ENCODE measurements around the gene TNS3.

The TNS3 gene

DNA sequence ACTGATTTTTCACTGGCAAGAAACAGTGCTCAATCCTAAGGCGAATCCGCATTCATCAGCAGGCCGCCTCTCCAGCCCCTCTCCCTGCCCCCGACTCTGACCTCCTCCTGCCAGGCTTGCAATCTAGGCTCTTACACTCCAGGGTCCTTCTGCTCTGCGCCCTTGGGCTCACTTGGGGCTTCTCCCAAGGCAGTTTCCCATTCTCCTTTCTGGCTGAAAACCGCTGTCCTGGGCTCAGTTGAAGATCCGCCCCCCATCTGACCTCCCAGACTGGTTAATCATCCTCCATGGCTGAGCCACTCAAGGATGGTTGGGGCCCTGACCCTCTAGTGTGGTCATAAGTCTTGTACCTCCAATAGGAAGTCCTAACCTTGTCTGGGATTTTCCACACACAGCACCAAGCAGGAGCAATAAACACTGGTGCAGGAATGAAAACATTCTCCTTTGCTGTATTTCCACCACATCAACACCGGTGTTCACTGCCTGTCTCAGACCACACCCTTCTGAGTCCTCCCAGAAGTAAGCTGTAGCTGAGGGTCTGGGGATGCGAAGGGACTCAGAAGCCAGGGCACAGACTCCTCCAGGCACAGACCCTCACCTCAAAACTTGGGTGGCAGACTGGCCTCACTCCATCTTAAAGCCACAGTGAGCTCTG lies 42.4 kb downstream of the TNS3 start:
- no peak for DNase-seq

DNA sequence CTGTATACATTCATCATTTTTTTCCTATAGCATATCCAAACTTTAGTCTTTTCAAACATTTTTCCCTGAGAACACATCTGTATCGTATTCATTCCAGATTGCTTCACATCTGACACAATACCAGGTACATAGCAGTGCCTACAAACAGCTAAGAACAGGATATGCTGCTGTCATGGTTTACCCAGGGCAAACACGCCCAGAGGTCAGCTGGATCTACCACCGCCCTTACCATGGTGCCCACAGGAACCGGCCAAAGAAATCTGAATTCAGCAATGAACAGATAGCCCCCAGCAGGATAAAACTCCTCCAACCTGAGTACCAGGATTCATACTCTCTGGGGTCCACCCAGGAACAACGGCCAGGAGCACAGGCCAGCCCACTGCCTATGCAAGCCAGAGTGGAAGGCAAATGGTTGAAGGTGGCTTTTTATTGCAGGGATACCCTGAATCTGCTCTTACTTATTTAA lies 43.0 kb downstream of the TNS3 start:
- no peak for DNase-seq

DNA sequence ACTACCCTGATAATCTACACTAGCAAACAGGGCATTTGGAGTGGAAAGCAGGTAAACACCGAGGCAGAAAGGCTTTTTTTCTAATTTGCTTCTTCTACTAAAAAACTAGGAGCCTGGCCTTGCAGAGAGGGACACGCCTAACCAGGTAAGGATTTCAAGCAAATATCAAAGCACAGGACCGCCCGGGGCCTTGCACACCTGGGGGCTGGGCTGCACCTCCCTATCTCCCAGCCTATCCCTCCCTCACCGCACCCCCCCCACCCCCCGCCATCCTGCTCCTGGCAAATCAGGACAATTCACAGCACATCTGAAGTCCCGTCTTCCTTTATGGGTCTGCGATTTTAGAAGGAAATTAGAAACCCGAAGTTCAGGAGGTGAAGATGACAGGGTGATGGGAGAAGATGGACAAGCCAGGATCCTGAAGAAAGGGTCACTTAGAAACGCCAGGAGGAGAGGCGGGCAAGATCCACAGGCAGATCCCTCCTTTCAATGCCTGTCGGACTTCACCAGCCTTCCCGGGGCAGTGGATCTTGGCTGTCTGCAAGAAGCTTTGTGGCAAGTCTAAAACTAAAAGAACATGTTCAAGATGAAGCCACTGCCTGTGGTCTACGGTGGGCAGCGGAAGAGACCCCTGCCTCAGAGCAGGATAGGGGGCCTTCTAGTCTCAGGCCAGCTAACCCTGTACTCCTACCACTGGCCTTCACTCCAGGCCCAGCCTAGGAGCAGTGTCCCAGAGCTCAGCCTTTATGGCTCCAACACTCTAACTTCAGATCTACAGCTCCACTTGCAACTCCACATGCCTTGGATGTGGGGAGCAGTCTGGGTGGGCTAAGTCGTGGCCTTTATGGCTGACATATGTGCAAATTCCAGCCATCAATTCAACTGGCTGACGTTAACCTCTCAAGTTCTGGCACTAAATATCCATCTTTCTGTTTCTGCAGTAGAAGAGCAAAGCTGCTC lies 43.9 kb downstream of the TNS3 start:
- DNase-seq = no peak

DNA sequence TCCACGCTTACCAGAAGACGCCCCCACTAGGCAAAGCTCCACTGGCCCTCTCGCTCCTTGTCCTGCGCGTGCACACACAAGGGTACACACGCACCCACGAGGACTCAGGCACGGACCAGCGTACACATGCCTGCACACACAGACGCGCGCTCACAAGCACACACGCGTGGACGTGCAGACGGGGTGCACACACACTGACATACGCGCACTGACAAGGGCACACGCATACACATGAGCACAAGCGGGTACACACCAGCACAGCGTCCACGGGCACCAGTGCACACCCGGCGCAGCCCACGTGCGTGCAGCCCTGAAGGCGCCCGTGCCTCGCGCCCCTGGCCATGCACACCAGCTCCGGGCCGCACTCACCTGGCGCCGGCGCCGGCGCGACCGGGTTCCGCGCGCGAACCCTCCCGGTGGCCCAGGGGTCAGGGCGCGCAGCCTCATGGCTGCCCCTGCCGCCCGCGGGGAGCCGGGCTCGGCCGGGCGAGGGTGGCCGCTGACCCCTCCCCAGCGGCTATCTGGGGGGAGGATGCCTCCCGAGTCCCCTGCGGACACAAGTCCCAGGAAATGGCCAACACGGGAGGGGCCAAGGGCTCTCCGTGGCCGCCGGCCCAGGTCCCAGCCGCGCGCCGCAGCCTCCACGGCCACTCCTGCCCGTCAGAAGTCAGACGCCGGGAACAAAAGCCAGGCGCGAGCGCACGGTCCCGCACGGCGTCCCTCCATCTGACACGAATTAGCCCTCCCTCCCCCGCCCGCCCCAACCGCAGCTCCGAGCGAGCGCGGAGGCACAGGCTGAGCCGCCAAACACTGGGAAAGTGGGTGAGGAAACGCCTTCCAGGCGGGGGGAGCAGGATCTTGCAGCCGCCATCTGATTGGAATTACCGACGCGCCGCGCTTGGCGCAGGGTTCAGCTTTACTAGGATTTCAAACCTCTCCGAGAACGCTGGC lies 45.0 kb downstream of the TNS3 start:
- DNase-seq = no peak

DNA sequence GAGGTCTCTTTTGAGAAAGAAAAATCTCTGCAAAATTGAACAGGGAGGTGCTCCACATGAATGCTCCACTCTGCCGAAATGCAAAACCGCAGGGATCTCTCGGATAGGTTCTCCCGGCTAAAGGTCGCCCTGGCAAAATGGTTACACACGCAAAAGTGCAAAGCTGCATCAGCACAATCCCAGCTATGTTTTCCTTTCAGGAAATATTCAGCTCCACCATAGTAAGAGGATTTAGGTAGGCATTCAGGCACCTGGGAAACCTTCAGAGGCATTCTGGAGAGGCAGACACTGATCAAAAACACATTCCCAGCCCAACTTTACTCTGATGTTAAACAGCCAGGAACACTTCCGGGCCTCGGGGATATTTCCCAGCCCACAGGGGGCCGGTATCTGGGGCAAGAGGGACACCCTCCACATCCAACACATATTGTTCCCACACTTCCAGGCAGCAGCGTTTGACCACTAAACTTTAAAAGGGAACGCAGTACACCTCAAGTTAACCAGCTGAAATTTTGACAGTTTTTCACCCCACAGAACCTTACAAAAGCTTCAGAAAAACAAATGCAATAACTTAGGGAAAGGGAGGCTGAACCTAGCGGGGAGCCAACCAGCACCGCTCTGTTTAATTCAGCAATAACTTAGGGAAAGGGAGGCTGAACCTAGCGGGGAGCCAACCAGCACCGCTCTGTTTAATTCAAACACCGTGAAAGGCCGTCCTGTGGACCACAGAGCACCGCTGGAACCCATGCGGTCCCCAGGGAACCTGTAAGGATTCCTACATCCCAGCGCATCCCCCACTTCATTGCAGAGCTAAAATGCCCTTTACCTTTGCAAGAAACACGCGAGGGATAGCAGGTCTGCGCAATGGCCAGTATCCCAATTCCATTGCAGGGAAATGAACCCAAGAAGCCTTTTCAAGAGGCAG lies 45.9 kb downstream of the TNS3 start:
- no peak for DNase-seq

DNA sequence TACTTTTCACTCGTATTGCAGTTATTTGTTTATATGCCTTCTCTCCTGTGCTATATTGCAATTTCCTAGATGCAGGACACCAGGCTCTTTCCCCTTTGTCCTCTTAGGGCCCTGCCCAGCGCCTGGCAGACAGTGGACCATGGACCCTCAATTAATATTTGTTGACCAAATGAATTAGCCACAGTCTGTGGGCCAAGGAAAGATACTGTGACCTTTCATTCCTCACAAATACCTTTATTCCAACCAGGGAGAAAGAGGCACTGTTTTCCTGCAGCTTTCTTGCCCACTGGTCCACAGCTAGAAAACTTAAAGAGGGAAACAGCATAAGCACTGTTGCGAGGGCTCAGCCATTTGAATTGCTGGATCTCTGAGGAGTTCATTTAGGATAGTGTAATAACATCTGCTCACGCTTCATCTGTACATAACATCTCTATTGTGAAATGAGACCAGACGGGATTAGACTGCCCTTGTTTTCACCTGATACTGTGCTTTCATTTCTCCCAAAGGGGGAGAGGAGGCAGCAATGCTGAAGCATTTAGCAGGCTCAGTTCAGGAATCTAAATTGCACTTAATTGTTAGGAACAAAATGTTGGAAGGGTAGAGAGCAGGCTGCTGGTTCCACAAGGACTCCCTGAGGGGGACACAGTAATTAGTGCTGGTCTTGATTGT lies 46.7 kb downstream of the TNS3 start:
- DNase-seq = no peak

DNA sequence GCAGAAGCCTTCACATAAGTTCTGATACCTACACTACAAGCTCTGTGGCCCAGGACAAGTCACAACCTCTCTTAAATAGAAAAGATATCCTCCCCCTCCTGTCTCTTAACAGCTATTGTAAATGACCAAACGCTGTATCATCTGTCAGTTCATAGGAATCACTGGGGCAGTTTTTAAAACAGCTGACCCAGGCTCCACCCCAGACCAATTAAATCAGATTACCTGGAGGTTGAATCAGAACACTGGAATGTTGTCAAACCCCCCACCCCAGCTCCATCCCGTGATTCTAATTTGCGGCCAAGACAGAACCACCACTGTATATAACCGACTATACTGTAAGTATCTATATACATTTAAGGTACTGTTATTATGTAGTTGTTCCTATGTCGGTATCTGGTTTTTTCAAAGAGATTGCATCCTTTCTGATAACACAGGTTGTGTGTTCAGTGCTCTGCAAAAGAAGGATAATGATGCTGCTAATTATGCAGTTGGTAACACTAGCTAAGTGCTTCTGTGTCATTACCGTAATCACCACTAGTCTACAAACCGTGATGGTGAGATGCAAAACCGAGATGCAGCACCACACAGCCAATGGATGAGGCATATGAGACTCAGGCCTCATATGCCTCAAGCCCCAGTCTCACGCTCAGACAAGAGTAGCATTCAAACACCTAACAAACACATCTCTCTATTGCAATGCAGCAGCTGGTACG lies 47.4 kb downstream of the TNS3 start:
- DNase-seq = no peak

DNA sequence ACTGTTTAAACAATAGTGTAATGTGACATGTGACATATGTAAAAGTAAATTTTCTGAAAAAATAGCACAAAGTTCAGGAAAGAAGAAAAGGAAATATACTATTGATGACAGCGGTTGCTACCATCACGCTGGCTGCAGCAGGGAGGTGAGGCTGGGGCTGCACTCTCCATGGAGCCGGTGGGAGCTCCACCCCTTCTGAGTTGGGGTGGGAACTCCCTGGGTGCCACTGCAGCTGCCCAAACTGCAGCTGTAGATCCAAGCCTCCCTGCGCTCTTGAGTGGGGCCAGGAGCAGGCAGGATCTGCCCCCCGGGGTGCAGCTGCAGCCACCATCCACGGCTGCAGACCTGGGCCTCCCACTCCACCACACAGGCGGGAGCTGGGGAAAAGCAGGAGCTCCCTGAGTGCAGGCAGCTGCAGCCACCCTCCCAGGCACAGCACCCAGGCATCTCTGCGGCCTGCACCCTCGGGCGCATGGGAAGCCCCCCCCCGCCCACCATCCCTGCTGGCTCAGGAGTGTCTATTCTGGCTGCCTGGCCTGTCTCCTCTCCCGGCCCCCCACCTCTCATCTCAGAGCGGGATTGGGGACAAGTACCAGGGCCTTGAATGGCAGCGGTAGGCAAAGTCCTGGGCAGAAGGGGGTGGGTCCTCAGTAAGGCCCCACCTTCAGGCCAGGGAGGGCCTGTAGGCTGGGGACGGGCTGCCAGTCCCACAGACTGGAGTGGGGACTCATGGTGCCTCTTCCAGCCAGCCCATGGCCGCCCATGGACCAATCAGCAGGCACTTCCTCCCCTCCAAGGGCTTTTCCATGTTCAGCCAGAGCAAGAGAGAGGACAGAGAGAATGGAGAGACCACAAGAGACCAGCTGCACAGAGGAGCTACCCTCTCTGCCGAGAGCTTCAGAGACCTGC lies 50.1 kb downstream of the TNS3 start:
- no peak for DNase-seq

DNA sequence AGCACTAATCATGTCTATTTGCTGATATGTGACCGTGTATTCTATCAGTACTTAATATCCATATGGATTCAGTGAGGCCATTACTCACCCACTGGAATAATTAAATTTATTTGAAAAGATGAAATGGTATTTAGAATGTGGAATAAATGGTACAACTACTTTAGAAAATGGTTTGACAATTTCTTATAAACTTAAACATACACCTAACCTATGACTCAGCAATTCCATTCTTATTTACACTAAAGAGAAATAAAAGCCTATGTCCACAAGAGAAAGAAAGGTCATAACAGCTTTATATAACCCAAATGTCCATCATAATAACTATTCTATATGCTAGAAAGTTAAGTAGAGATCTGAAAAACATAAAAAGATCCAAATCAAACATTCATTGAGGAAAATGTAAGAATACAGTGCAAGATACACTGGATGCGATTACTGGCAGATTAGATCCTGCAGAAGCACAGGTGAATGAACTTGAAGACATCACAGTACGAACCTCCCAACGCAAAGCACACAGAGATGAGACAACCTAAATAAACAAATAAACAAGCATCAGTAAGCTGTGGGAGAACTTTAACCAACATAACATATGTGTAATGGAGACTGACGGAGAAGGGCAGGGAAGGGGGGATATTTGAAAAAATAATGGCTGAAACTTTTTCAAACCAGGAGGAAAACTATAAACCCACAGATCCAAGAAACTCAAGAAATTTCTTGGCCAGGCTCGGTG lies 51.9 kb downstream of the TNS3 start:
- DNase-seq = no peak

DNA sequence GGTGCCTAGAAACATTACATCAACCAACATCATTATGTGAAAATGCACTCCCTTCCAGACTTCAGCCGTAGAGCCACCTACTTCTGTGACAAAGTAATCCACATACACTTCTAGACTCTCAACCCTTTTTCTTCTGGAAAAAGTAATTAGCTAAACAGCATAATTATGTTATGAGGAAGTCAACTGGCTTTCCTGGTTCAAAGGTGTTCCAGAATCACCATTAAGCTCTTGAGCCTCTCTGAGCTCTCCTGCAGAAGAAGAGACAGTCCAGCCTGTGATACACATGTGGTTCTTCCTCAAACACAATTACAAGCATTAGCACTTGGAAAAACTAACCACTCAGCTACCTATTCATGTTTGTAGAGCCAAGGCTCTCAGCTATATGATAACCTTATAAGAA lies 52.5 kb downstream of the TNS3 start:
- no peak for DNase-seq

DNA sequence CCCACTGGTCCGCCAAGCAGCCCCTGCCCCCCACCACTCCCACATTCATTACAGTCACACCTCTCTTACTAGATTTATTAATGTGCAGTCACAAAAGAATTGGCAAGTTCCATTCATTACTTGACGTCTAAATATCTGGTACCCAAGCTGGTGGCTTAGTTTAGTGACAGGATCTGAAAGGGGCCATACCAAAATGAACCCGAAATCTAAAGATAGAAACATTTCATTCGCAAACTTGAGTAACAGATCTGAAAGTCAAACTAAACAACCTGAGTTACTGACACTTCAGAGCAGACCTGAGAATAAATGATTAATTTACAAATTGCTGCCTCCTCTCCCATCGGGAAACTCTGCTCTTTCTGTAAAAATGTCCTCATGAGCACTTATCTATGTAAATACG lies 53.4 kb downstream of the TNS3 start:
- DNase-seq = no peak

DNA sequence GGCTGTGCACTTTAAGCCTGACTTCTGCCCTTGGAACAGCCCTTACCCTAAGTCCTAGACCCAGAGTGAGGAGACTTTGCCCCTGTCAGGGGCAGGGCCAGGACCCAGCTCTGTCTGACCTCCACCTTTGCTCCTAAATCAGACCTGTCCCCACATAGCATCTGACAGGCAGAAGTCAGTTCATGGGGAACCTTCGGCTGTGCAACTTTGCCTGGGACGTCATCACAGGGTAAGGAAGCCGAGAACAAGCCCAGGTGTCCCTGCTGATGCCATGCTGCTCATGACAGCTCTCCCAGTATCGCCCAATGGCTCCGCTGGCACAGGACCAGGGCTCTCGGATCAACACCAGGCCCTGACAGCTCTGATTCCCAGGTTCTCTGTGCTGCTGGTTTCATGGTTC lies 55.4 kb downstream of the TNS3 start:
- no peak for DNase-seq

DNA sequence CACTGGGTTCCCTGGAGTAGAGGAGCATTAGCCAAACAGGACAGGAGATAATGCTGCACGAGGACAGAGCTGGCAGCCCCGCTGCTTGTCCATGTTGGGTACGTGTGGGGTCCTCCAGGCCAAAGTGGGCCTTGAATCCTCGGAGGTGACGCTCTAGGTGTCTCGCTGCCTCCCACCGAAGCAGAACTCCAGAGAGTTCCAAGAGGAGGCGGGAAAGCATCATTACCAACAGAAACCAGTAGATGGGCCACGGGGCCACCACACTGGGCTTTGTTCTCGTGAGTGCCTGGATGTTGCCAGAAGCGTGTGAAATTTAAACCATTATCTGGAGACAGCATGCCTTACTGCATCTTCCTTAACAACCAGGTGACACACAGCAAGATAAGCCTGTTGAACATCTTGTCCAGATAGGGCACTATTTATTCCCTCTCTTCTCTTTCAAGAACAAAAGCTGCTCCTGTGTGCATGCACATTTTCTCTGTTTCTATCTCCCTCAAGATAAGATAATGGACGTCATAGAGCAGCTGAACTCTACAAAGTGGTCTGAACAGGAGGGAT lies 56.8 kb downstream of the TNS3 start:
- DNase-seq = no peak

DNA sequence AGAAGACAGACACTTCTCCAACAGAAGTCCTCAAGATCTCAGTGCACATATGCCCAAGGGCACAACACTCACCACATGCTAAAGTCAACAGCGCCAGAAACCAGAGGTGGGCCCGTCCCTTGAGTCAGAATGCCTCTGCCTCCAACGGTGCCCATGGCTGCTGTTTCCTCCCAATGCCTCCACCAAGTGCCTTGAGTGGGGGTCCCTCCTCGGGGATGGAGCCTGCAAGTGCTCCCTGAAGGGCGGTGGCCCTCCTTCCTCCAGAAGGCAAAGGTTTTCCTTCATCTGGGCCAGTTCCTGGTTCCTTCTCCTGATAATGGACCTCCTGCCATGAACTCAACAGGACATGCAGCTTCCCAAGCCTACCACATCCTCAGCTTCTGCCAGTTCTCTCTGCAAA lies 58.5 kb downstream of the TNS3 start:
- no peak for DNase-seq

DNA sequence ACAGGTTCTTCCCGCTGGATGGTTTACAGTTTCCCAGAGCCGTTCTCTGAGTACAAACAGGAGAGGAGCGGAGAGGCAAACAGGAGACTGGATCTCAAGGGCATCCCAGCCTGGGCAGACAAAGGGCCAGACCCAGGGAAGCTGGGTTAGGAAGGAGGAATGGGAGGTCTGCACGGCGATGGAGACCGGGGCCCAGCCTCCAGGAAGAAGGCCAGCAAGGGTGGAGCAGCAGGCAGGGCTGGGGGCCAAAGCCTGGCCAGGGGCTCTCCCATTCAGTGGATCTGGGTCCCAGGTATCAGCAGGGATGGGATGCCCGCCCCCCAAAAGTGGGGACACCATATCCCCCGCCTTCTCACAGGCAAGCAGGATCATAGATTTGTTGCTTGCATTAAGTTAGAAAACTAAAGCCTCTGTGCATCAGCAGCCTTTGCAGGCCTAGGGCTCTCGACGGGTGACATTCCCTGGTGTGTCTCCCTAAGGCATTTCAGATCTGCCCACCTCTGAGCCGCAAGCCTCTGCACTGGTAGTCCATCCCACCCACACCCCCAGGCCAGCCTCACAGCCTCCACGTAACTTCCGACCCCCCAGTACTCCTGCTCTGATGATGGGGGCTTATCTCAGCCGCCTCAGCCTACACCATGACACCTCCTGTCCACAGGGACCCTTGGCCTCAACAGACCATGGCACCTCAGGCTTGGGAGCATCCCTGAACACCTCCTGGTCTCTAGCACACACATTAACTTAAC lies 59.9 kb downstream of the TNS3 start:
- no peak for DNase-seq

DNA sequence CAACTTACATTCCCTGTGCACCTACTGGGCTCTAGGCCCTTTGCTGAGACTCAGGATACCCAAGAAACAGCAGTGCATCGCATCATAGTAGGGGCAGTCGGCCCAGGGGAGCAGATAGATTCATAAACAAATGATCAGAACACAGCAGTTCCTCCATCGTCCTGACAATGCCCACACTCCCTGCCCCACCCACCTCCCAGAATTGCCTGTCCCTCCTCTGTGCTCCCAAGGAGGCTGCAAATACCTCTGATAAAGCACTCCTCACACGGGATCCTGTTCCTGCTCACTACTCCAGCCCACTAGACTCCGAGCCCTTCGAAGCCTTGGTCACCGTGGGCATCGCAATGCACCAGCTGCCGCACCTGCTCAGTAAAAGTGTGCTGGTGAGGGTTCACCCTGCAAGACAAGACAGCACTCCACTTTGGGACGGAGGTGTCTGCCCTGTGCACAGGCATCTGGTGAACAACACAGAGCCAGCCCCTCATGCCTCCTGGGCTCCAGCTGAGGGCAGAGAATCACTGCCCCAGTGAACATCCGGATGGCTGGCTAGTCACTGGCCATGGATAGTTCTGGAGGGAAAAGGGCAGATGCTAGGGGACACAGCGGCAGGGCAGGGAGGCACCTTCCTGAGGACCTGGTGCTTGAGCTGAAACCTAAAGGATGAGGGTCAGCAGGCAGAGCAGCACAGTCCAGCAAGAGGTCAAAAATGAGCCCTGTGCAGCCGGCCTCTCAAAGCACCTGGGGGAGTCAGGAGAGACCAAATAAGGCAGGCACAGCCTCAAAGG lies 60.7 kb downstream of the TNS3 start:
- no peak for DNase-seq

DNA sequence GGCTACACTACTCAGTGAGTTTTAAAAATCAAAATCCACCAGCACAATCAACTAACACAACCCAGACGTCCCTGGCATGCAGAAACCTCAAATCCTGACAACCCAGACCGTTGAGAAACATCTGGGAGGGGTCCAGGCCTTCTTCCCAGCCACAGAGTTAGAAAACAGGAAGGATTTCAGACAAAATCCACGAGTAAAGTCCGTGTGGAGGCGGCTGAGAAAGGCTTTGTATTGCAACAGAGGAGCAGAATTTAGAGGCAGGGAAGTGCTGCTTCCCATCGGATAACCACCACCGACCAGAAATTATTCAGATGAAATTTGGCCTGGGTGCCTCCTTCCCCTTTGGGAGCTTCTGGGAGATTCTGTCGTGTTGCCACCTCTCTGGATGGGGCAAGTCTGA lies 61.5 kb downstream of the TNS3 start:
- DNase-seq = no peak

All from activated CD4-positive, alpha-beta T cell treated with anti-CD3 and anti-CD28 coated beads, Interleukin-10, Interleukin-2, amounts not matched to agents 100 ng/mL and 50 ng/mL, durations not matched to agents 16 hours and 8 hours (primary cell).